ENCODE measurements around the gene PPARA. TPM values are rescaled to one million over a fixed set of nuclear protein-coding genes. Genes with fewer than 3 reads are reported as not detected.
A peak's percentile ranks its signal among the peaks of the same experiment; 100 is the strongest.

Gene PPARA
- total RNA-seq, 6 donors from 2014 or later = 10.2 to 27.0 (median 20.9) TPM

GRCh38 chr22:46286006-46286405 lies 135.7 kb downstream of the PPARA start:
- 84 to 97% methylated on average over 3 of the region's 3 CpGs for WGBS, 2 donors
- Histone ChIP-seq H3K27me3 (no peaks in the 10 kb centered on the region), H3K36me3 (peaks cover 6 to 91% (median 66%) of the 10 kb centered on the region in 4 donors), H3K4me3 (no peak overlapping the region), H3K27ac (no peak overlapping the region), H3K9me3 (no peaks in the 10 kb centered on the region), H3K4me1 (peaks cover 12 to 22% (median 18%) of the 10 kb centered on the region in 4 donors)
- ATAC-seq (ENCODE audit: low FRiP score in 2 of 2) (no peak), DNase-seq (no peak)
- TF ChIP-seq EP300 (IDR thresholded peaks at IDR 0.05) (no peak), CTCF (IDR thresholded peaks at IDR 0.05) (no peak), POLR2A (IDR thresholded peaks at IDR 0.05) (no peak), POLR2AphosphoS5 (IDR thresholded peaks at IDR 0.05) (no peak)

DNA sequence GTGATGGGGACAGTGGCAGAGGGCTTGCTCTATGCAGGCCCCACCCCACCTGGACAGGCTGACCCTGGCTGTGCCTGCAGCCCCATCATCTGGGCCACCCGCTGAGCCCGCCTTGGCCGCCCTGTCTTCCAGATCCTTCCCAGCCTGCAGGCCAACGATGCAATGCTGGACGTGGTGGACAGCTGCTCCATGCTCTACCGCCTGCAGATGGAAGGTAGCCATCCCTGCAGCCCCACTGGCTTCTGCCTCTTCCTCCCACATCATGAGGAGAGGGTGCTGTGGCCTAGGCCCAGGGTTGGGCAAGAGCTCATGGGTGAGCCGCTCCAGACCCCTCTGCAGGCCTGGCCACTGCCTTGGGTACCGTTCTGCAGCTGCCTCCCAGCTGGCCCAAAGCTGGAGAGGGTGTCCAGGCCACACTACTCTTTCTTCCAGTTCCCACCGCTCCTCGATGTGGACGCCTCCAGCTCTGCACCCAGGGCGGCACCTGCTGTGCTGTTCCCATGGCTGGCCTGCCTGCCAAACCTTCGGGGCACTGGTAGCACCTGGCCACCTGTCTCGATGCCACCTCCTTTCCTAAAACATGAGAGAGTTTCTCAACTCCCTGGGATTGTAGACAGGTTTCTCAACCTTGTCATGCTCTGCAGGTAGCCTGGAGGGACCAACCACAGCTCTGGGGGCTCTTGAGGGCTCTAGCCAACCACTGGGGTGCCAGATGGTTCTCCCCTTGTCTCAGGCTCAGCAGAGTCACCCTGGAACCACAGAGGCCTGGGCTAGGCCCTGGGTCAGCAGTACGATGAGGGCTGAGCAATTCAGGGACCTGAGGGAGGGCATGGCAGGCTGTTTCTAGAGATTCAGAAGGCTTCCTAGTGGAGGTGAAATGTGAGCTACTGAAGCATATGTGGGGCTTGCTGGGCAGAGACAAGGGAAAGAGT lies 136.9 kb downstream of the PPARA start:
- Histone ChIP-seq H3K4me3 (peak overlapping the region in 3 of 4 donors; percentile 19 to 40 (median 21)), H3K36me3 (peaks cover 6 to 91% (median 64%) of the 10 kb centered on the region in 4 donors), H3K9me3 (no peaks in the 10 kb centered on the region), H3K4me1 (peaks cover 12 to 22% (median 18%) of the 10 kb centered on the region in 4 donors), H3K27ac (peak overlapping the region; percentile 69 to 87 (median 76)), H3K27me3 (no peaks in the 10 kb centered on the region)
- 85 to 93% methylated on average over 13 to 15 of the region's 15 CpGs for WGBS, 2 donors
- no peak for ATAC-seq (ENCODE audit: low FRiP score in 2 of 2)
- DNase-seq = no peak
- no peak for TF ChIP-seq POLR2AphosphoS5 (IDR thresholded peaks at IDR 0.05)
- no peak for TF ChIP-seq POLR2A (IDR thresholded peaks at IDR 0.05)
- TF ChIP-seq CTCF (IDR thresholded peaks at IDR 0.05) = no peak
- no peak for TF ChIP-seq EP300 (IDR thresholded peaks at IDR 0.05)

GRCh38 chr22:46287873-46288751 lies 137.8 kb downstream of the PPARA start:
- H3K27ac ChIP-seq = peak overlapping the region; percentile 69 to 87 (median 76)
- WGBS, 2 donors = 51 to 59% methylated on average over 13 to 21 of the region's 24 CpGs
- peak; percentile 60 to 79 for DNase-seq

GRCh38 chr22:46288846-46289243 lies 138.5 kb downstream of the PPARA start:
- Histone ChIP-seq H3K36me3 (peaks cover 8 to 86% (median 58%) of the 10 kb centered on the region in 4 donors), H3K4me1 (peaks cover 14 to 23% (median 18%) of the 10 kb centered on the region in 4 donors), H3K4me3 (no peak overlapping the region), H3K27ac (peak overlapping the region; percentile 69 to 87 (median 76)), H3K27me3 (no peaks in the 10 kb centered on the region), H3K9me3 (no peaks in the 10 kb centered on the region)
- WGBS, 2 donors = 67 to 88% methylated on average over 1 to 7 of the region's 7 CpGs
- ATAC-seq (ENCODE audit: low FRiP score in 2 of 2) (no peak), DNase-seq (no peak)
- TF ChIP-seq EP300 (IDR thresholded peaks at IDR 0.05) (no peak), POLR2A (IDR thresholded peaks at IDR 0.05) (no peak), CTCF (IDR thresholded peaks at IDR 0.05) (no peak), POLR2AphosphoS5 (IDR thresholded peaks at IDR 0.05) (no peak)

More at GRCh38 chr22:46287873-46288751, 137.8 kb downstream of the PPARA start:
- TF ChIP-seq POLR2A (IDR thresholded peaks at IDR 0.05) = no peak
- TF ChIP-seq POLR2AphosphoS5 (IDR thresholded peaks at IDR 0.05) = peak; percentile 45 to 83
- peak; percentile 57 to 75 for ATAC-seq (ENCODE audit: low FRiP score in 2 of 2)
- Histone ChIP-seq H3K9me3 (no peaks in the 10 kb centered on the region), H3K27me3 (no peaks in the 10 kb centered on the region), H3K4me3 (peak overlapping the region in 3 of 4 donors; percentile 19 to 40 (median 21)), H3K4me1 (peaks cover 12 to 22% (median 18%) of the 10 kb centered on the region in 4 donors), H3K36me3 (peaks cover 8 to 90% (median 62%) of the 10 kb centered on the region in 4 donors)

Measured in upper lobe of left lung (tissue), 6 donors.